ENCODE results near the gene SLC39A9.

DNA sequence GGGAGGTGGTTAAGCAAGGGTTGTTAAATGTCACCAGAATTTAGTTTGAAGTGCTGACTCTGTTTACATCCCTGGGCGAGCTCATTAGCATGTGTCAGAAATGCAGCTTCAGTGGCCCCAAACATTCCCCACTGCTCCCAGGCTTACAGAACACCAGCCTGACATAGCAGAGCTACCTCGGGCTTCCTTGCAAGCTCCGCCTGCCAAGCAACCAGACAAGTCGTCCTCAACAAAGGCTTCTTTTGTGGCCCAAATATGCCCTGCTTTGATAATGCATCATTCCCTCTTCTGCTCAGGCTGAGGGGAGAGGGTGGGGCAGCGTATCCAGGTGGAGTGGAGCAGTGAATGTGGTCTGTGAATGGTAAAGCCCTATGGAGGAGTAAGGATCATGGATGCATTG, 28.4 kb upstream of the SLC39A9 start:
- TF ChIP-seq GATA3 (IDR thresholded peaks at IDR 0.05; ENCODE audit: low read depth, low read length) (no peak), GATA2 (IDR thresholded peaks at IDR 0.05; ENCODE audit: low read depth, low read length) (no peak)
